GM21390 (cell line): ENCODE data around the gene IAPP.
"Not testable (repeated sequence)": the region's sequence is repeated elsewhere in the genome, so short reads cannot be mapped to it uniquely, and the experiment has no call there.

Source experiments
- ATAC-seq: cut with Tn5 transposase; IDR thresholded peaks from one replicate; pipeline ENCODE4 v1.9.1; 2021; ENCODE audit not compliant: unreplicated experiment

IAPP gene

DNA sequence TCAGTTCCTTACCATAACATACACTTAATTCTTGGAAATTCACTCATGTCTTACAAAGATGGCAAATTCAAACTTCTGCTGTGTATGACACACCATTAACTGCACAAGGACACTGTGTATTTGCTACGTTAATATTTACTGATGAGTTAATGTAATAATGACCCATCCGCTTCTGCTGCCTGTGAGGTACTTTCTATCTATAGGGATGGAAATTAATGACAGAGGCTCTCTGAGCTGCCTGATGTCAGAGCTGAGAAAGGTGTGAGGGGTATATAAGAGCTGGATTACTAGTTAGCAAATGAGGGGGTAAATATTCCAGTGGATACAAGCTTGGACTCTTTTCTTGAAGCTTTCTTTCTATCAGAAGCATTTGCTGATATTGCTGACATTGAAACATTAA is at the start of gene IAPP:
Gene IAPP (plus strand): TSS at position 301 of the 400 bp plus-strand sequence. CDS start 450 bp downstream, outside the sequence.
- ATAC-seq, result no peak

GRCh38 chr12:21323736-21324135 is 49.0 kb upstream of the IAPP start:
- ATAC-seq, result no peak

- ATAC-seq, result no peak
These were observed 48.2 kb upstream of the IAPP start for GRCh38 chr12:21324551-21324950.

DNA sequence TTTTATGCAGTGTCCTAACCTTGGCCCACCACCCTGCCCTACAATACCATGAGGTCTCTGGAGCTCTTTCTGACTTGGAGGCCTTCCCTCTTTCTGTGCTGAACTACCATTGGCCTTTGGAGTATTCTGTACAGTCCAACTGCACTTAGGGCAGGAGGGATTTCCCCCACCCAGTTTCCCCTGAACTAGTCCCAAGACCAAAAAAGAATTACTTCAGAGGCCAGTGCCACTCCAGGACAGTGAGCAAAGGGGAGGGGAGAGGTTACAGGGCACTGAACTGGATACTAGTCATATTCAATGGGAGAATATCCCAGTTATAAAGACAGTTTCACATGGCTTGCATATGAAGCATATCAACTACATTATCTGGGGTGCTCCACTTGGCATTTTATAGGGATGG is 44.1 kb upstream of the IAPP start:
- ATAC-seq, result no peak

DNA sequence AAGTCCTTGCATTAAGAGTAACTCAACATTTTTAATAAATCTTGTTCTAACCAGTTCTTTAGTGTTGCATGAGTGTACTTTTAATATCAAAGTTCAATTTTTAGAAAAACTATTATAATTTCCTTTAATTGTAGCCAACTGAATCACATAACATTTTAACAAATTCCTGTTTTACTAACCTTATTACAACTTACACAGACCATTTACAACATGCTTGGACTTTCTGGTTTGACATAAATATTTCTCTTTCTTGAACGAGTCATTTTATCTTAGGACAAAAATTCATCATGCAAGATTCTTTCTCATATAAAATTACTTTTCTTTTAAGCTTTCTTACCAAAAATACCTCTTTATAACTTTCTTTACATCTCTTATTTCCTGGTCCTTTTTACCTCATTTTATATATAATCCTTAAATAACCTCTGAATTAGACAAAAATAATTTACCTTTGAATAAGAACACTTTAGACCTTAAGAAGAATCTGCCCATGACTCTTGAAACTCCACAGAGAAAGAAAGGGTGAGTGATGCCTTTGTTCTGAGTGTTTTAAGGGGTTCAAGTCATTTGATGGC is 41.9 kb upstream of the IAPP start:
- no peak for ATAC-seq

GRCh38 chr12:21334771-21335325 is 37.9 kb upstream of the IAPP start, which contains the start of gene SLCO1A2:
Gene SLCO1A2, minus strand, starts transcription at chr12:21334917. Its CDS starts 270 bp downstream, at chr12:21334647.
- ATAC-seq, result no peak

DNA sequence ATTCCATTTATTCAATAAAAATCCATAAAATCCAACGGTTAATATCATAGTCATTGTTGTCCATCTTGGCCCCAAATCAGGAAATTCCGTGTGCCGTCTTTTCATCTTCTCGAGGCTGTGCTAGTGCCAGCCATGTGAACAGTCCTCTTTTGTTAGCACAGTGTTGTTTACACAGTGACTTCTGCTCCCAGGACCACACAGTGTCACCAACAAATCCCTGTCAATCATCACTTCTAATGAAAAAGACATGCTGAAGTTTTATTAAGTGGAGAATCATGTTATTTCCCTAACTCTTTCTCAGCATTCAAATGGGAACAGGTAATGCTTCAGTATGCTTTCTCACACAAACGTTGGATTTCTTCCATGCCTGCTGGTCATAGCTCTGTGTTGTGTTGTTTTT is 36.0 kb upstream of the IAPP start:
- no peak for ATAC-seq

DNA sequence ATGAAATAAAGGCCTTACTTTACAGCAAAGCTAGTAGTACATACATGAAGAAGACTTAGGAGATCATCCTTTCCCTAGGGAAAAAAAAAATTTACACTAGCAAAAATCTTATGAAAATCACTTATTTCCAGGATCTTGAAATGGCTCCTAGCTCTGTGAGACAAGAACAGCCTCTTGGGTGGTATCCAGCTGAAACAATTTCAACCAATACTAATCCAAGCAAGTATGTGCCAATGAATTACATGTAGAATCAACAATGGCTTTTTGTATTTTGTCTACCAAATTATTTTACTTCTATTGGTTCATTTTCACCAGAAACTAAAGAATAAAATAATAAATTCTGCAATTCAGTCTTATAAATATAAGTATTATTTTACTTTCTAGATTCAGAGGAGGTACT is 35.2 kb upstream of the IAPP start:
- ATAC-seq, result no peak

GRCh38 chr12:21337959-21338744 is 34.5 kb upstream of the IAPP start:
- ATAC-seq, result no peak

- no peak for ATAC-seq
These were observed 32.8 kb upstream of the IAPP start for GRCh38 chr12:21339921-21340320.

- no peak for ATAC-seq
These were observed 32.3 kb upstream of the IAPP start for GRCh38 chr12:21340403-21340802.

DNA sequence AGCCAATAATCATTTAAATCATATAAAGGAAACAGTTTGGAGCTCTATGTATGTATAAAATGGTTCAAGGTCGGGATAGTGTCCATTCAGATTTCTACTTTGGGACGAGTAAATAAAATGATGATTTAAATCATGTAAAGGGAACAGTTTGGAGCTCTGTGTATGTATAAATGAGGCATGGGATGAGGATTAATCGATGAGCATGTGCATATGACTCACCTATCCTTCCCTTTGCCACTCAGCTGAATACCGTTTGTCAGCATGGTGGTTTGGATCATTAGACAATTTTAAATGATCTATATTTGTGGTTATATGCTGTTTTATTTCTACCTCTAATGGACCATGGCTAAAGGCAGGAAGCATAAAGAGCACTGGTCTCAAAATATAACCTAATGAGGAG is 30.9 kb upstream of the IAPP start:
- no peak for ATAC-seq

- ATAC-seq, result no peak
These were observed 29.1 kb upstream of the IAPP start for GRCh38 chr12:21343636-21344035.

- no peak for ATAC-seq
These were observed 26.0 kb upstream of the IAPP start for GRCh38 chr12:21346542-21347205.

DNA sequence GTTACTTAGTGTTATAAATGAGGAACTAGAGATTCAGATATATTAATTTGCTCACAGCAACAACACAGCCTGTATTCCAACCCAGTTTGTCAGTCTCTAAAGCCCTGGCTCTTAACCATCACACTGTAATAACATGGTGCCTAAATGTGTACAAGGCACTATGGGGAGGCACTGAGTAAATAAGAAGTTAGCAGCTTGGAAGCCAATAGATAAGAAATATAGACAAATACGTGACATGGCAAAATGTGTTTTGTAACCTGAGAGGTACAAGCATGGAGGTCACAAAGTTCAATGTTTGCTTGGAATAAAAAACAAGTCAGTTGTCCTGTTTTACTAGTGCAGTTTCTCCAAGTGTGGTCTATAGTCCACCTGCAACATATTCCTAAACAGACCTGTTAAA is 21.7 kb upstream of the IAPP start:
- ATAC-seq, result no peak

DNA sequence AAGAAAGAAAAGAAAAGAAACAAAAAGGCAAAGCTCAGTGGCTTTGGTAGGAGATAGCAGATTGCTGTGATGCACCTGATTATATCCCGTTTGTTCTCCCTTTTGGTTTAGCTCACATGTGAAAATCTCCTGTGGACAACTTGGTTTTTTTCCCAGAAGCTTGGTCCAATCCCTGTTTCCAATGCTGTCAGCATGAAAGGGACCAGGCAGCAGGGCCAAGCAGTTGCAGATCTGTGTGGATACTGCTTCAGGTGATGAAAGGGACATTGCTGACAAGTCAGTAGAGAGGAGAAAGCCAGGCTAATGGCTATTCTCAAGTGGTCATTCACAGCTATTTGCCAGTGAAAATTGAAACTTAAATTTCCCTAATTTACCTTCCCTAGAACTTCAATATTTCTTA is 19.2 kb upstream of the IAPP start:
- ATAC-seq, result no peak

DNA sequence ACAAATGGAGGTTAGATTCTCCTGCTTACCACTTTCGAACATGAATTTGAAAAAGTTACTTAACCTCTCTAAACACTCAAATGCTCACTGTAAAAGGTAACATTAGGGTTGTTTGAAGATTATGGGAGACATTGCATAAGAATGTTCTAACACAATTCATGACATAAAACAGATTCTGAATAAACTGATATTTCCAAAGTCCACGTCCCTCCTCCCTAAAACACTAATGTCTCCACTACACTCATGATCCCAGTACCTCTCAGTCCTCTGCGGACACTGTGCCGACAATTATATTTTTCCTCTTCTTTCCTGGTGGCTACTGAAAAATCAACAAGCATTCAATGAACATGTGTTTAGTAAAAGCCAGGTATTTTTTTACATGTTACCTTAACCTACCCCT is 18.8 kb upstream of the IAPP start:
- ATAC-seq, result no peak

- ATAC-seq, result no peak
These were observed 18.1 kb upstream of the IAPP start for GRCh38 chr12:21354641-21355040.

GRCh38 chr12:21360632-21361031 is 12.1 kb upstream of the IAPP start:
- not testable (repeated sequence) for ATAC-seq

- no peak for ATAC-seq
These were observed 3.3 kb upstream of the IAPP start for GRCh38 chr12:21369141-21369980.
